Left ventricle myocardium superior (tissue), 1 donor: ENCODE data around the gene ARHGEF10L. TPM values are rescaled to one million over a fixed set of nuclear protein-coding genes. Genes with fewer than 3 reads are reported as not detected.
"Not testable (repeated sequence)": the region's sequence is repeated elsewhere in the genome, so short reads cannot be mapped to it uniquely, and the experiment has no call there.

Source experiments
- ATAC-seq: fragments of 200-7000 bp; cut with Tn5 transposase; one replicate; pipeline ENCODE4 v1.9.1; 2020; ENCODE audit warnings: mild to moderate bottlenecking, moderate library complexity
- DNase-seq: peaks from one replicate; pipeline ENCODE4 v3.0.0-alpha.2; 2020
- intact Hi-C: fragments of 100-400 bp; cut with micrococcal nuclease; formaldehyde crosslinking; loops from one replicate; pipeline ENCODE4 v1.11.0; 2022
- total RNA-seq: library from RNA; stranded (reverse); fragmentation: NEBNext Ultra II Directional; extraction: Animal tissue kit (Norgen Biotek cat#: 25700); gene quantifications from one replicate; pipeline ENCODE4 v1.2.1, GENCODE V29; 2021
- donor health status: DM: no; HTN: yes; CAD: no; lungs with severe emphysema.

The ARHGEF10L gene
- total RNA-seq, 1 donor from 2014 or later, result 54.9 TPM

DNA sequence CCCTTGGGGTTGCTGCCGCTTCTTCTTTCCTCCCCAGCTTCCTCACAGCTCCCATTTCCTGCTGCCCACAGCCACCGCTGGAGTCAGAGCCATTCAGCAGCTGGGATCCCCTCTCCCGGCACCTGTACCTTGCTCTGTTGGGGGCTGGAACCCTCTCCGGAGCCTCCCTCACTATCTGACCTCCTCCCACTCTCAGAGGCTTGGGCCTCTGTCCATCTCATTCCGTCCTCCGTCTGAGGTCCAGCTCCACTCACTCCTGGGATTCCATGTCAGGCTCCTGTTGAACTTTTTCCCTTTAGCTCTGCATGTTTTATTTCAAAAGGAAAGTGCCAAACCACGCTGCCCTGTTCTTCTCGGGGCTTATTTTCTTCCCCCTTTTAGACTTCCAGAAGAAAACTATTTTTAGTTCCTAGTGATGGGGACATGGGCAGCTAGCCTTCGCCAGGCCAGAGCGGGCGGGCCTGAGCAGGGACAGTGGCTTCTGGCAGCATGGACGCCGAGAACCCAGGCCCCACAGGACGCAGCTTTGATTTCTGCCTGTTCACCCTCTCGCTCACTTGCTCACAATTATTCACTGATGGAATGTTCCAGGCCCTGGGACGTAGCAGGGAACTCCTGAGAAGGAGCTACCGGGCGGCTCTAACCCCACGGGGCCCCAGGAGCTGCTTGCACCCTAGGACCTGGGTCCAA lies 79.2 kb downstream of the ARHGEF10L start:
- intact Hi-C loops, result no loop called here
- DNase-seq (peak; percentile 74), ATAC-seq (peak; percentile 73)

DNA sequence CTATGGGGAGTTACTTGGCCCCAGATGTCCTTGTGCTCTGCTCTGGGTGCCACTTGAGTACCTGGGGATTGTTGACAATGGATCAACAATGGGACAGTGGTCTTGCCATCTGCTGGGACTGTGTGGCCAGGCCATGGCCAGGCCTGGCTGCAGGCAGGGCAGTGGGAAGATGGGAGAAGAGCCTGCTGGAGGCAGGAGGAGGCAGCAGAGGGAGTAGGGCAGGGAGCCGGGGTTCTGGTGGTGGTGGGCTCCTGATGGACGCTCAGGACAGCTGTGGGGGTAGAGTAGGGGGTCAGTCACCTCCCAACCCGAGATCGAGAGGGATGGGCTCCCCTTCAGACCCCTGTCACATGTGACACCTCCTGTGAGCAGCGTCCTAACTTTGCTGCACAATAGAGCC lies 81.0 kb downstream of the ARHGEF10L start:
- no peak for DNase-seq

DNA sequence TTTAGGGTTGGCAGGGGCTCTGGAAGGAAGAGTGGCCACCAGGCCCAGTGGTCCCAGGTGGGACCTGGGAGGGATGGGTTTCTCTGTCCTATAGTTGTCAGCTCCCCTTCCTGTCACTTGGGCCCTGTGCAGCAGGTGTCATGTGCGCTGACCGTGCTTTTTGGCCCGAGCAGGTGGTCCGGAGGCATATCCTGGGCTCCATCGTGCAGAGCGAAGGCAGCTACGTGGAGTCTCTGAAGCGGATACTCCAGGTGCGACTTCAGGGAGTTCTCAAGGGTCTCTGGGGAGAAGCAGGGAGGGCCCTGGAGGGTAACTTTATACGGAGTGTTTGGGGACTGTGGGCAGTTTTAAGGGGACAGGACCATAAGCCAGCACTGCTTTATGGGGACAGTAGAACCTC lies 82.2 kb downstream of the ARHGEF10L start:
- DNase-seq (no peak), ATAC-seq (no peak)
- intact Hi-C loops, result no loop called here

More for the DNA sequence above, 81.0 kb downstream of the ARHGEF10L start:
- intact Hi-C loops, result no loop called here
- ATAC-seq, result no peak

DNA sequence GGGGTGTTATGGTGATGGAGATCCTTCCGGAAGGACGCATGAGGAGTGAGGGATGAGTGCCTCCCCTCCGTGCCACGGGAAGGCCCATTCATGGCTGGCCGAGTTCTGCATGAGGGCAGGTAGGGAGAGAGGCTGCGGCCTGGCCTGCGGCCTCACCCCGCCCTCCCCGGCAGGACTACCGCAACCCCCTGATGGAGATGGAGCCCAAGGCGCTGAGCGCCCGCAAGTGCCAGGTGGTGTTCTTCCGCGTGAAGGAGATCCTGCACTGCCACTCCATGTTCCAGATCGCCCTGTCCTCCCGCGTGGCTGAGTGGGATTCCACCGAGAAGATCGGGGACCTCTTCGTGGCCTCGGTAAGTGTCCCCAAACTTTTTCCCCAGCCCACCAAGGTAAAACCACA lies 83.3 kb downstream of the ARHGEF10L start:
- ATAC-seq (no peak), DNase-seq (no peak)
- intact Hi-C loops, result no loop called here

DNA sequence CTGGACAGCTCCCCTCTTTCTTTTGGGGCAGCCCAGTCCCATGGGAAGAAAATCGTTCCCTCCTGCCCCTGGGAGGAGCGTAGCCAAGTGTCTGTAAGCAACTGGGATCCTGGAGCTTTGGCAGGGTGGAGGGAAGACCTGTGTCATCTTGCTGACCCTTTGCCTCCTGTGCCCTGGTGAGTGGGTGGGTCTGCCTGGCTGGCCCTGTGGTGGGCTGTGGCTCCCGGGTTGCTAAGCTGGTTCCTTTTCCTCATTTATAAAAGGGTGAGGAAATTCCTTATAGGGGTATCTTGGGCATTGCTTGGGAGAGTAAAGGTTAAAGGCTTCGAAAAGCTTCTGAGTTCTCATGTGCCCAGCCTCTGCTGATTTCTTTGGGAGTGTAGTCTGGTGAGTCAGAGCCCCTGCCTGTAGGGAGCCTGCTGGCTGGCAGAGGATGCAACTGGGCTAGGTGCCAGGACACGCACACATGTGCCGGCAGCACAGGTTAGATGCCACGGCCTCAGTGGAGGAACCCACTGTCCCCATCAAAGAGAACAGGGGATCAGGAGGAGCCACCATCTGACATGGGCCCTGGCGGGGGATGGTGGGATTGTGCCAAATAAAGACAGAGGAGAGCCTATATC lies 85.2 kb downstream of the ARHGEF10L start:
- DNase-seq (peak; percentile 86), ATAC-seq (peak; percentile 85)
- intact Hi-C loops, result no loop called here

DNA sequence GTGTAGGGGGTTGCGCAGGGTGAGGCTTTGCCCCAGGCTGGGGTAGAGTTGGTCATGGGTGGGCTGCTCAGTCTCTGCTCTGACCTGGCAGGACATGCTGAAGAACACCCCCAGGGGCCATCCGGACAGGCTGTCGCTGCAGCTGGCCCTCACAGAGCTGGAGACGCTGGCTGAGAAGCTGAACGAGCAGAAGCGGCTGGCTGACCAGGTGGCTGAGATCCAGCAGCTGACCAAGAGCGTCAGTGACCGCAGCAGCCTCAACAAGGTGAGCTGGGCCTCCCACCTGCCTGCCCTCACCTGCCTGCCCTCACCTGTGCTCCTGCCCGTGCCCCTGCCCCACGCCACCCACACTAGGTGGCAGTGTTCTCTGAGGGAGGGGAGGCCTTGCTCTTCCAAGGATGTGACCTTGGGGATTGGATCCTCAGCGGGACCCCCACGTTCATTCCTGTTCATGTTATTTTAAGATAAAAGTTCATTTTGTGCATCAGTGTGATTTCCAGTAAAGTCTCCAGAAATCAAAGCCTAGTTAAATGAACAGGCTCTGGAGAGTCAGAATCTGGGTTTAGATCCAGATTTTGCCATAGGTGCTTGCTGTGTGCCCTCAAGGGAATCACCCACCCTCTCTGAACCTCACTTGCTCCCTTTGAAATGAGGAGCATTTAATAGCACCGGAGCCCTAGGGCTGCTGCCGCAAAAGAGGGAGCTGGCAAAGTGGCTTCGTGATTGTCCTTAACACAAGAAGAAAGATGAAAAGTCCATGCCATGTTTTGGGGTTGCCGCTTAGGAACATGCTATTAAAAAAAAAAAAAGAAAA lies 87.9 kb downstream of the ARHGEF10L start:
- no peak for ATAC-seq
- no peak for DNase-seq
- intact Hi-C loops, result no loop called here

DNA sequence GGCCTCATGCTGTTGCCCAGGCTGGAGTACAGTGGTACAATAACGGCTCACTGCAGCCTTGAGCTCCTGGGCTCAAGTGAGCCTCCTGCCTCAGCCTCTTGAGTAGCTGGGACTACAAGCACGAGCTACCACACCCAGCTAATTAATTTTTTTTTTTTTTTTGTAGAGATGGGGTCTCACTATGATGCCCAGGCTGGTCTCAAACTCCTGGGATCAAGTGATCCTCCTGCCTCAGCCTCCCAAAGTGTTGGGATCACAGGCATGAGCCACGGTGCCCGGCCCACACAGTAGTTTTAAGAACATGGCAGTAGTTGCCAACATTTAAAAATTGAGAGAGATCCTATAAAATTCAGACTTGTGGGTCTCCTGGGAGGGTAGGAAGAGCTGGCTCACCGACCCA lies 89.5 kb downstream of the ARHGEF10L start:
- intact Hi-C loops, result not testable (repeated sequence)

DNA sequence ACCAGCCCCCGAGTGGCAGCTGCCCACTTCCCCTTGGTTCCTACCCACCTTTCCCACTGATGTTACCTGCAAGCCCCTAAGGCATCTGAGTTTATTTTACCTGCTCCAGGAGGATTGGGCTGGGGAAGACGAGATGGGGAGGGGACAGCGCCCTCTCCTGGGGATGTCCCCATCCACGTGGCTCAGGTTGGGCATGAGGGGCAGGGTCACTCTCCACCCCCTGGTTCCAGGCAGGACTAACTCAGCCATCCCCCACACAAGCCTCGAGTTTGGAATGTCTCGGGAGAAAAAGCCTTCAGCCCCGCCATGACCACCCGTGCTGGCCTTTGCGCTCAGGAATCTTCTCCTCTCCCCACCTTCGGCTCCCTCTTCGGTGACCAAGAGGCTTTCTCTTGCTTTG lies 90.0 kb downstream of the ARHGEF10L start:
- ATAC-seq (peak; percentile 2), DNase-seq (no peak)
- intact Hi-C loops, result no loop called here

More for the DNA sequence above, 89.5 kb downstream of the ARHGEF10L start:
- DNase-seq, ATAC-seq: not testable (repeated sequence)

DNA sequence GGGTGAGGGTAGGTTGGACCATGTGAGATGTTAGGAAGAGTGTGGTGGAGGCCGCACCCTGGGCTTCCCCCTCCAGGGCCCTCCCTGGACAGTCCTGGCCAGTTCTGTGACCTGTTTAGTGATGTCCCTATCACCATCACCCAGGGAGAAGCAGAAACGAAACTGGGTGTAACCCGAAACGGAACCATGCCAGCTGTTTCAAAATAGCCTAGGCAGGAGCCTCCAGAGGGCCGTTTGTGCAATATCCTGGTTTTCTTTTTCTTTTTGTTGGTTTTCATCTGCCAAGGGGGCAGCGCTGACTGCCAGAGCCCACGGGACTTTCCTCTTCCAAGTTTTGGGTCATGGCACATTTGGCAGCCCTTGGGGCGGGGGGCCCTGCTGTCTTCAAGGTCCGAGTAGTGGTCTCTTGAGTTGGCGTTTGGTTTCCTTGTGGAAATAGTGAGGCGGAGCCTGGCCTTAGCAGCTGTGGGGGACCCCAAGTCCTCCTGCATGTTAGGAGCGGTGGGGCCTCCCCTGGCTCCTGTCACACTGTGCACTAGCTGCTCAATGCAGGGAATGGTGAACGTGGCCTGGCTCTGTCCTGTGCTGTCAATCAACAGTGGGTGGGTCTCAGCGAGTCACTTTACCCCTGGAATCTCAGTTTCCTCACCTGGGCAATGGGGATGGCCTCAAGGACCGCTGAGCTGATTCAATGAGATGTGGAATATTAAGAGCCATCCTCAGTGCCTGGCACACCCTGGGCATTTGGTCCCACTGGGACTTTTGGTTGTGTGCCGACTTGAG lies 90.7 kb downstream of the ARHGEF10L start:
- ATAC-seq, result peak; percentile 80
- intact Hi-C loops, result no loop called here
- DNase-seq, result peak; percentile 74

DNA sequence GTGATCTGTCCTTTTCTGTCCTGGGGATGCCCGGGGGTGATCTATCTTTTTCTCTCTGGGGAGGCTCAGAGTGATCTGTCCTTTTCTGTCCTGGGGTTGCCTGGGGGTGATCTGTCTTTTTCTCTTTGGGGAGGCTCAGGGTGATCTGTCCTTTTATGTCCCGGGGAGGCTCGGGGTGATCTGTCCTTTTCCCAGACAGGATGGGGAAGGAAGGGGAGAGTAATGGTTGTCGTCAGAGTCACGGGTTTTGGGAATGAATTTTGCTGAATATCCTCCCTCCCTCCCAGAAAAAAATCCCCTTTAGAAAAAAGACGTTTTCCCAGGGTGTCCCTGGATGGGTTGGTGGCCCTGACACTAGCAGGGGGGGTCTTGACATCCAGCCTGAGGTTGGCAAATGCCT lies 91.5 kb downstream of the ARHGEF10L start:
- no peak for ATAC-seq
- no peak for DNase-seq
- intact Hi-C loops, result no loop called here

DNA sequence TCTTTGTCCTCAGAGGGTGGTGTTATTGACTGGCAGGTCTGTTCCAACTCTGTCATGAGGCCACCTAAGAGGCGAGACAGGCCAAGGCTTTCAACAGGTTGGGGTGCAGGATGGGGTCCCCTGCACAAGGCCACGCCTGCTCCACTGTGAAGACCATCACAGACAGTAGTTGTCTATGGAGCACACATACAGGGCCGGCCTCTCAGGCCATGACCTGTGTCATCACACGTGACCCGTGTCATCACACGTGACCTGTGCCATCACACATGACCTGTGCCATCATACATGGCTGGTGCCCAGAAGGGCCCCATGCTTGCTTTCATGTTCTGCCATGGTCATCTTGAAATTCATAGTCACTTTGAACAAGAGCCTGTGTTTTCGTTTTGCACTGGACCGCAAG lies 91.9 kb downstream of the ARHGEF10L start:
- ATAC-seq (no peak), DNase-seq (no peak)
- intact Hi-C loops, result no loop called here

DNA sequence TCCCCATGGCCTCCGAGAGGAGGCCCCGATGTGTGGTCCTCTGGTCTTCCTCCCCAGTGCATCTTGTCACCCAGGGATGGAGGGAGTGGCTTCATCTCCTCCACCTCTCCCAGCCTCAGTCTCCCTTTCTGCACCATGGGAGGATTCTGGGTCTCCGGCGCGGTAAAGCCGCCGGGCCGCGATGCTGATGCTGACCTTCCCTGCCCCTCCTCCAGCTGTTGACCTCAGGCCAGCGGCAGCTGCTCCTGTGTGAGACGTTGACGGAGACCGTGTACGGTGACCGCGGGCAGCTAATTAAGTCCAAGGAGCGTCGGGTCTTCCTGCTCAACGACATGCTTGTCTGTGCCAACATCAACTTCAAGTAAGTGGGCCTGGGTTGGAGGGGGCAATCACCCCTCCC lies 92.6 kb downstream of the ARHGEF10L start:
- DNase-seq, result no peak
- intact Hi-C loops, result no loop called here
- no peak for ATAC-seq

DNA sequence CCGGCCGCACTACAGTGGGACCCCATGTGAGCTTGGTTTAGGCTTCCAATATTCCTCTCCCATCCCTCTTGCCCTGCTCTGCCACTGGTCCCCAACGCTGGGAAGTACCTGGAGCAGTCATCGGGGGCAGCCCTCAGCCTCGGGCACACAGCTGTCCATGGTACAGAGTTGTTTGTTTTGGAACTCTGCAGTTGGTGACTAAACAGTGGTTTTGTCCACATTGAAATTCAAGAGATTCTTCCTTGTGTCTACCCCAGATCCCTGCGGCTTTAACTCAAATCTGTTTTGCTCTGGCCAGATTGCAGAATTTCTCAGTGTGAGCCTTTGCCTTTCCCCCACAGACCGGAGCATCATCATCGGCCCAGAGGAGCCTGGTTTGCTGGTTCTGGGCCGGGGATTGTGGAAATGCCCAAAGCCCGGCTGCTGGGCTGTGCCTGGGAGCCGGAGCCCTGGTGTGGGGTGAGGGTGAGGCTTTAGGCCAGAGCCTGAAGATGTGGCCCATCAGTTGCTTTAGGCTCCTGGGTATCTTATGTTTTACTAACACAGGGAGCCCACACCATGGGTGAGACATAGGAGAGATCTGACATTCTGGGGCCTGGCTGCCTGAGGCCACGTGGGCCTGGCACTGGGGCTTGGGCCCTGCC lies 93.2 kb downstream of the ARHGEF10L start:
- DNase-seq (no peak), ATAC-seq (no peak)
- intact Hi-C loops, result no loop called here

DNA sequence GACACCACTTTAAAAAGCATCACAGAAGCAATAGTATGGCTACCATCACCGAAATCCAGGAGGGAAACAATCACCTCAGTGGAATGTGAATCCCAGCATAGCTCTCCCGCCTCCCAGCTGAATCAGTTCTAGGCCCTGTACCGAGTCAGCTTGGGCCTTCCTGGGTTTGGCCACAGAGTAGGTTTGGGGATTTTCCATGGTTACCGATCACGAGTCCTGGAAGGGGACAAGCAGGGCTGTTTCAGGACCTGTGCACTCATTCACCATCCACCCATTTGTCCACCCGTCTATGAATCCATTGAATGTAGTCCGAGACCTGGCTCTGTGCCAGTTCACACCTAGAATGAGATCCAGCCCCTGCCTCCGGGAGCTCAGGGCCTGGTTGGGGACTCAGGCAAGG lies 94.2 kb downstream of the ARHGEF10L start:
- ATAC-seq, result no peak
- intact Hi-C loops, result no loop called here
- peak; percentile 26 for DNase-seq

DNA sequence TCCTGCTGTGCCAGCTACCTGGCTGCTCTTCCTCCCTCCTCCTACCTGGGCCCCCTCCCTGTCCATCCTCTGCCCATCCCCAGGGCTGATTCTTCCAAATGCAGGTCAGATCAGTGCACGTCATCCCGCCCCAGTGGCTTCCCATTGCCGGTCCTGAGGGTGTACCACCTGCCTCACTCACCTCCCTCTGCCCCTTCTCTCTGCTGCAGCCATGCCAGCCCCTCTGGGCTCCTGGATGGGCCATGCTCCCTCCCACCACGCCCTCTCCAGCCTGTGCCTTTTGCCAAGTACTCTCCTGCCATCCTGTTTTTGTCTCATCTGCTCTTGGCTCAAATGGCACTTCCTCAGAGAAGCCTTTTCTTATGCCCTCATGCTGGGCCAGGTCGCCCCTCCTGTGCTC lies 95.8 kb downstream of the ARHGEF10L start:
- intact Hi-C loops, result no loop called here

DNA sequence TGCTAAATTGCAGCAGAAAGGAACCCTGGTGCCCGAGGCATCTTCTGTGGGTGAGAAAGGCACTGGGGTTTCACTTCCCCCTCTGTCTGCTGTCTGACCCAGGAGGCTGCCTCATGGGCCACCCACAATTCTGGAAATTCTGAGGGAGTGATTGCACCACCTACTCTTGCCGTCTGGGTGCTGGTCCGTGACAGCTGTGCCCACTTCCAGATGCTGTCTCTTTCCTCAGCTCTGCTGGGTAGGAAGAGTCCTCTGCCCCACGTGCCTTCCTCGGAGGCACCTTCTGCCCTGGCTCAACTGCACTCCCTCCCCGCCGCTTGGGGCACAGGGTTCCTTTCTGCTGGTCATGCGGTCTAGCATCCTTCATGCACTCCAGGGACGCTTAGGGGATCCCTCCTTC lies 96.3 kb downstream of the ARHGEF10L start:
- DNase-seq (peak; percentile 63), ATAC-seq (peak; percentile 65)
- intact Hi-C loops, result no loop called here

More for the DNA sequence above, 95.8 kb downstream of the ARHGEF10L start:
- ATAC-seq (no peak), DNase-seq (peak; percentile 22)

DNA sequence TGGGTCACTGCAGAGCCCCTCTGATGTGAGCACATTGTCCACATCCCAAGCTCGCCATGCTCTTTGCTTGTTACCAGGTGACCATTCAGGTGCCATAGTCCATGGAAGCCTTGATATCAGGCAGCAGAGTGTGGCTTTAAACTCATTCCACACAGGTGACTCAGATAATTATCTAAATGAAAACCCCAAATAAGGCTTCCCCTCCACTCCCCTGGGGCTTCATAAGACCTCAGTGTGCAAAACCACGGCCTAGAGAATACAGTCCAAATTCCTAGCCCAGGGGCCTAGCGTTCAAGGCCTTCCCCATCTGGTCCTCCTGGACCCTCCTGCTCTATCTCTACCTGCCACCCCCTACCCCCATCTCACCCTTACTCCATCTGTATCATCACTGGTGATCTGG lies 97.1 kb downstream of the ARHGEF10L start:
- ATAC-seq (no peak), DNase-seq (no peak)
- intact Hi-C loops, result no loop called here

DNA sequence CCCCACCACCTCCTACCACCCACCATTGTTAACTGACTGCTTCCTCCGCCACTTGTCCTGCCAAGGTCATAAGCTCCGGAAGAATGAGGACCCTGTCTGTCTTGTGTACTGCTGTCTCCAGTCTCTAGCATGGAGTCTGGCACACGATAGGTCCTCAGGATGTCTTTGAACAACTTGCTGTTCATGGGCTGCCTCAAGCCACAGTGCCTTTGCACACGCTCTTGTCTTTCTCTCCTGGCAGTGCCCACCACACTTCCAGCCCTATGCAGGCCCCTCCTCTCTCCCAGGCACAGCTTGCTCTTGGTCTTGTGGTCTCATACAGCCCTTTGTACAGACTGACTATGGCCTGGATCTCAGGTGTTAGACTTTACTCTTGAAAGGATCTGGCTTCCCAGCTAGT lies 97.6 kb downstream of the ARHGEF10L start:
- ATAC-seq (no peak), DNase-seq (no peak)
- intact Hi-C loops, result no loop called here

DNA sequence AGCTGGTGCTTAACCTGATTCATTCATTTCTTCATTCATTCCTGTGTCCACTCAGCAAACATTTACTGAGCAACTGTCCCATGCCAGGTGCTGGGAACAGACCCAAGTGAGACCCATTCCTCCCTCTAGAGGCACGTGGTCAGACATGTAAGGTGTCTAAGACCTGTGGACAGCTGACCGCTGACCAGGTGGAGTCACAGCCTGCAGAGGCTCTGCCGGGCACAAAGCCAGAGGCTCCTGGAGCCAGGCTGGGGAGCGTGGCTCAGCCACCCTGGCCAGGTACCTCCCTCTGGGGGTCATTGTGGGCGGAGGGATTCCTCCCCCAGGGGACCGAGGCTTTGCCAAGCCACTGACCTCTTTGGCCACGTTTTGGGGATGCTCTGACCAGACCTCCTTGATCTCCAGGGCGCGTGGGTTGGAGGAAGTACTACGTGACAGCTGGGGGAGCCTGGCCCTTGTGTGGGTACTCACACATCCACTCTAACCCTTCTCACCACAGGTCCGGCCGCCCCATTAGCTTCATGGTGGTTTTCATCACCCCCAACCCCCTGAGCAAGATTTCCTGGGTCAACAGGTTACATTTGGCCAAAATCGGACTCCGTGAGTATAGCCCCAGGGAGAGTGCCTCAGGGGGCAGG lies 100.3 kb downstream of the ARHGEF10L start:
- intact Hi-C loops, result no loop called here
- no peak for ATAC-seq
- no peak for DNase-seq
